GM10266 (cell line): ENCODE measurements around the gene POU6F1.

ENCODE experiments used
- DNase-seq: peaks from one replicate; pipeline ENCODE4 v3.0.0; 2012; ENCODE audit errors: extremely low spot score
- TF ChIP-seq, protein P1 (sequence below): IDR thresholded peaks from 2 replicates; pipeline ENCODE4 v1.5.1; 2012; ENCODE audit warnings: mild to moderate bottlenecking, low read depth; ENCODE audit not compliant: control insufficient read depth, insufficient read depth; ENCODE audit errors: missing control alignments

The POU6F1 gene

DNA sequence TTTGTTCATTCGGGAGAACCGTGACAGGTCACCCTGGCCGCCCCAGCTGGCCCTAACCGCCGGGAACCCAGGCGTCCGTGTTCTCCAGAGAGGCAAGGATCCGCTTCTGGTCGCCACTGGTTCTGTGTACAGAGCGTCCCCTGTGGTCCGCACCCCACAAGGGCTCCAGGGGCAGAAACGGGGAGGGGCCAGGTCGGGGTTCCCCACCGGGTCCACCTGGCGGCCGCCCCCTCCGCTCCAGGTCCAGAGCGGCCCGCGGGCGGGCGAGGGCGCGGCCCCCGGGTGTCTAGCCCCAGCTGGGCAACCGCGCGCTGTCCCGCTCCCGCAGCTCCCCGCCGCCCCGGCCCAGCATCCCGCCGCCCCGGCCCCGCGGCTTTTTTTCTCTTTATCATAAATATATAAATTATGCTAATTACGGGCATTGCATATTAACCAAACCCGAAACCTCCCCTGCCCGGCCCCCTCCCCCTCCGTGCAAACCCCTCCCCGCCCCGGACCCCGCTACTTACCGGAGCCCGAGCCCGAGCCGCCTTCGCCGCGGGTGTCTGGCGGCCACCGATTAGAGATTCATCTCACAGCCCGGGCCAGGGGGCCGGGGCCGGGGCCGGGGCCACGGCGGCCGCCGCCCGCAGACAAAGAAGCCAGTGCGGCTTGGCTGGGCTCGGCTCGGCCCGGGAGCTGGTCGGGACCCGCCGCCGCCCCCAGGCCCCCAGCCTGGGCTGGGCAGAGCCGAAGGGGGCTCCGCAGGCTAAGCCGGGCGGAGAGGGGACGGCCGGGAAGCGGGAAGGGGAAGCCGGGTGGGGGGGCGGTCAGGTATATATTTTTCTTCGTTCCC lies 512 bp downstream of the POU6F1 start:
- peak; percentile 87 for DNase-seq
- TF ChIP-seq, protein P1, sequence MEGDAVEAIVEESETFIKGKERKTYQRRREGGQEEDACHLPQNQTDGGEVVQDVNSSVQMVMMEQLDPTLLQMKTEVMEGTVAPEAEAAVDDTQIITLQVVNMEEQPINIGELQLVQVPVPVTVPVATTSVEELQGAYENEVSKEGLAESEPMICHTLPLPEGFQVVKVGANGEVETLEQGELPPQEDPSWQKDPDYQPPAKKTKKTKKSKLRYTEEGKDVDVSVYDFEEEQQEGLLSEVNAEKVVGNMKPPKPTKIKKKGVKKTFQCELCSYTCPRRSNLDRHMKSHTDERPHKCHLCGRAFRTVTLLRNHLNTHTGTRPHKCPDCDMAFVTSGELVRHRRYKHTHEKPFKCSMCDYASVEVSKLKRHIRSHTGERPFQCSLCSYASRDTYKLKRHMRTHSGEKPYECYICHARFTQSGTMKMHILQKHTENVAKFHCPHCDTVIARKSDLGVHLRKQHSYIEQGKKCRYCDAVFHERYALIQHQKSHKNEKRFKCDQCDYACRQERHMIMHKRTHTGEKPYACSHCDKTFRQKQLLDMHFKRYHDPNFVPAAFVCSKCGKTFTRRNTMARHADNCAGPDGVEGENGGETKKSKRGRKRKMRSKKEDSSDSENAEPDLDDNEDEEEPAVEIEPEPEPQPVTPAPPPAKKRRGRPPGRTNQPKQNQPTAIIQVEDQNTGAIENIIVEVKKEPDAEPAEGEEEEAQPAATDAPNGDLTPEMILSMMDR = peak; percentile 62

DNA sequence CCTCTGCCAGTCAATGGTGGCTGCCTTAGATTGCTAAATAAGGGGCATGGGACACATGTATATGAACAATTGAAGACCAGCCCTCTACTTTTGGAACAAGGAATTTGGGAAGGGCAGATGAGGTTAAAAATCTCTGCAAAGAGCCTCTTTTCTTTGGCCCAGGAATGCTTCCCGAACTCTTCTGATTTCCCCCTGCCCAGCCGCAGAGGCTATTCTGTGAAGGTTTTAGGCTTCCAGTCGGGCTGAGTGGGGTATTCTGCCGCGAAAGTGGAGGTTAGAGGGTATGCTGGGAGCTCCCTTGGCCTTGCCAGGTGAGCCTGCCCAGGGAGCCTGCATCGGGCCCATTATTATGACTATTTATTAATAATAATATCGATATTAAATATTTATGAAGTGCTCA lies 1.2 kb downstream of the POU6F1 start:
- no peak for DNase-seq
- TF ChIP-seq, protein P1 = no peak

DNA sequence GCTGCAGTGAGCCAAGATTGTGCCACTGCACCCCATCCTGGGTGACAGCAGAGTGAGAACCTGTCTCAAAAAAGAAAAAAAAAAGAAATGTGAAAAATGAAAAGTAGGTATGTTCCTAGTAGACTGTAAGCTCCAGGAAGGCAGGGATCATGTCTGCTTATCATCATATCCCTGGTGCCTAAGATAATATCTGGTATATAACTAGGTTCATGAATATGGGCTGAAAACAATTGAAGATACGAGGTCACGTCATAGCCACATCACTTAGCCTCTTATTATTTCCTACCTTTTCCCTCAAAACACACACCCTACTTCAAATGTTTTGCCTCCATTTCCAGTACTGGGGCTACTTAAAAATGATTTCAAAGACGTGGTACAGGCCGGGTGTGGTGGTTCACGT lies 3.0 kb downstream of the POU6F1 start:
- DNase-seq = no peak
- TF ChIP-seq, protein P1 = no peak

DNA sequence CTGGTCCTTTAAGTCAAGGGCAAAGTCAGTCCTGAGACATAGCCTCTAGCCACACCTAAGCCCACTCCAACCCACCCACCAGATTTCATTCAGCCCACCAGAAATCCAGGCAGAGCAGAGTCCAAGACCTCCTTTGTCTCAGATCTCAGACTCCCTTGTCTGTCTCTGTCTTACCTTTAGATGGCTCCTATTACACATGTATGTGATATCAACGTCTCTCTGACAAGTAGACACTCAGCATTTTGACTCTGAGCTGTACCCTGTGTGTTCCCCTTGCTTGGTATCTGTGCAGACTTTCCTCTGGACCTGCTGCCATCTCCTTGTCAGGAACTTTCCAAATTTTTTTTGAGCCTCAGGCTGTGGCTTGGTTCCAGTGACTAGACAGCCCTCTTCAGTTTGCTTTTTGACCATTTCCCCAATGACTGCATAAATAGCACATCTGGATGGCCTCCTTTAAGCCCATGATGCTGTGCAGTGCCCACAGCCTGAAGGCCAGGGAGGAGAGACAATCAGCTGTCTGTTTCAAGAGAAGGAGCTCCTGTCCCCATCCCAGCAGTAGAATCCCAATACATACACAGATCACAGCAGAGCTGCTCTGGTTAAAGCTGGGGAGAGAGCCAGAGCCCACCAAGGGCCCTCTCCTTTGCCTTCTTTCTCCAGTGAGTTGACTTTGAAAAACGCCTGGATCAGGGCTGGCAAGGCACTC lies 7.0 kb downstream of the POU6F1 start:
- TF ChIP-seq, protein P1 = no peak

DNA sequence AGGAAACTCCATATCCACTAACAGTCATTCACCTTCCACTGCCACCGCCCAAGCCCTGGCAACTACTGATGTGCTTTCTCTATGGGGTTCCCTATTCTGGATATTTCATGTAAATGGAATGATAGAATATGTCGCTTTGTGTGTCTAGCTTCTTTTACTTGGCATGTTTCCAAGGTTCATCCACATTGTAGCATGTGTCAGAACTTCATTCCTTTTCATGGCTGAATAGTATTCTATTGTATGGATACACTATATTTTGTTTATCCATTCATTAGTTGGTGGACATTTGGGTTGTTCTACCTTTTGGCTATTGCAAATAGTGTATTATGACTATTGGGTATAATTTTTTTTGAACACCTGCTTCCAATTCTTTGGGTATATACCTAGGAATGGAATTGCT lies 8.6 kb downstream of the POU6F1 start:
- no peak for DNase-seq
- TF ChIP-seq, protein P1 = no peak

More for the DNA sequence above, 7.0 kb downstream of the POU6F1 start:
- DNase-seq = no peak

DNA sequence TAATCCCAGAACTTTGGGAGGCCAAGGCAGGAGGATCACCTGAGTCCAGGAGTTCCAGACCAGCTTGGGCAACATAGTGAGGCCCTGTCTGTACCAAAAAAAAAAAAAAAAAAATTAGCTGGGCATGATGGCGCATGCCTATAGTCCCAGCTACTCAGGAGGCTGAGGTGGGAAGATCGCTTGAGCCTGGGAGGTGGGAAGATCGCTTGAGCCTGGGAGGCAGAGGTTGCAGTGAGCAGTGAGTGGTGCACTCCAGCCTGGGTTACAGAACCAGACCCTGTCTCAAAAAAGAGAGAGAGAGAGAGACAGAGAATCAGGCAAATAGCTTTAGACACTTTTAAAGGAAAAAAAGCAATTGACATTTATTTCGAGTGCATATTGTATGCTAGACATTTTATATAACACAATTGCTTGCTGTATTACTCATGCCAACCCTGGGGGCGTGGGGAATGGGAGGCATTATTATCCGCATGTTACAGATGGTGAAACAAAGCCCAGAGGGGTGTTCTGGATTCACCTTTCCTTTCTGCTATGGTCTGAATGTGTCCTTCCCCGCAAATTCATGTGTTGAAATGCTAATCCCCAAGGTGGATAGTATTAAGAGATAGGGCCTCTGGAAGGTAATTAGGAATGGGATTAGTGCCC lies 9.7 kb downstream of the POU6F1 start:
- TF ChIP-seq, protein P1 = no peak
- no peak for DNase-seq
